EH (cell line): ENCODE data around the gene HNRNPA2B1.

Source experiments
- DNase-seq: peaks from one replicate; pipeline ENCODE4 v3.0.0-alpha.2; 2015; ENCODE audit warnings: low read depth

HNRNPA2B1 gene

DNA sequence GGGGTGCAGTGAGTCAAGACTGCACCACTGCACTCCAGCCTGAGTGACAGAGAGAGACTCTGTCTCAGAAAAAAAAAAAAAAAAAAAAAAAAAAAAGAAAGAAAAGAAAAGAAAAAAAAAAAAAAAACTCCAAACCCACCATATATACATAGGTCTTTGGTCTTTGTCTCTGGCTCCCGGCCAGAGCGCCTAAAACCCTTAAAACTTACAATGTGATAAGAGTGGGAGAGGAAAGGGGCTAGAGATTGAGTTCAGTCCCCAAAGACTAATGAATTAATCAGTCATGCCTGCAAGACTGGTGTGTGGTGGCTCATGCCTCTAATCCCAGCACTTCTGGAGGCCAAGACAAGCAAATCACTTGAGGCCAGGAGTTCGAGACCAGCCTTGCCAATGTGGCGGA lies 55.3 kb downstream of the HNRNPA2B1 start:
- DNase-seq: no peak

DNA sequence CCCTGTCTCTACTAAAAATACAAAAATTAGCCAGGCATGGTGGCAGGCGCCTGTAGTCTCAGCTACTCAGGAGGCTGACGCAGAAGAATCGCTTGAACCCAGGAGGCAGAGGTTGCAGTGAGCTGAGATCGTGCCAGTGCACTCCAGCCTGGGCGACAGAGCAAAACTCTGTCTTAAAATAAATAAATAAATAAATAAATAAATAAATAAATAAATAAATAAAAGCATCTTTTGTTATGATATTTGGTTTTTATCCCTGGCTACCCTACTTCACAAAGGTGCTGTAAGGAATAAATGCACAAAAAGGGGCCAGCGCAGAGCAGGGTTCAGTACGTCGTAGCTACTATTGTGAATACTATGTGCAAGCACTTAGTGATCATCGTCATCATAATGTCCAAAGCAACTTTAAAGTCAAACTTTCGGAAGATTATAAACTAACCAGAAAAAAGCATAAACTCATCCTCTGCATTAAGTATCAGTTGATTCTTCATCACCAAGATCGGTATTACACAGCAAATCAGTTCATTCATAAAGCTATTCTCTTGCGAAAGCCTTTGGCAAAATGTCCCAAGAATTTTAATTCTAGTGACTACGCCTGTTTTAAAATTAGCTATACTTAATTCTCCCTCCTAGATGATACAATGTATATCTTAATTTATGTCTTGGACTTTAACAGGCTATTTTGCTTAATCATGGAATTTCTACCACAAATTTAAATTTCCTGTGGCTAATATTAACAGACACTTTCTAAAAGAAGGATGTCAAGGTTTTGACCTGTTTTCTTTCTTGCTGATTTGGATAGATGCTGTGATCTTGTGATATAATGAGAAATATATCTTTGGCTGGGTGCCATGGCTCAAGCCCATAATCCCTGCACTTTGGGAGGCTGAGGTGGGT lies 56.1 kb downstream of the HNRNPA2B1 start:
- DNase-seq: no peak

DNA sequence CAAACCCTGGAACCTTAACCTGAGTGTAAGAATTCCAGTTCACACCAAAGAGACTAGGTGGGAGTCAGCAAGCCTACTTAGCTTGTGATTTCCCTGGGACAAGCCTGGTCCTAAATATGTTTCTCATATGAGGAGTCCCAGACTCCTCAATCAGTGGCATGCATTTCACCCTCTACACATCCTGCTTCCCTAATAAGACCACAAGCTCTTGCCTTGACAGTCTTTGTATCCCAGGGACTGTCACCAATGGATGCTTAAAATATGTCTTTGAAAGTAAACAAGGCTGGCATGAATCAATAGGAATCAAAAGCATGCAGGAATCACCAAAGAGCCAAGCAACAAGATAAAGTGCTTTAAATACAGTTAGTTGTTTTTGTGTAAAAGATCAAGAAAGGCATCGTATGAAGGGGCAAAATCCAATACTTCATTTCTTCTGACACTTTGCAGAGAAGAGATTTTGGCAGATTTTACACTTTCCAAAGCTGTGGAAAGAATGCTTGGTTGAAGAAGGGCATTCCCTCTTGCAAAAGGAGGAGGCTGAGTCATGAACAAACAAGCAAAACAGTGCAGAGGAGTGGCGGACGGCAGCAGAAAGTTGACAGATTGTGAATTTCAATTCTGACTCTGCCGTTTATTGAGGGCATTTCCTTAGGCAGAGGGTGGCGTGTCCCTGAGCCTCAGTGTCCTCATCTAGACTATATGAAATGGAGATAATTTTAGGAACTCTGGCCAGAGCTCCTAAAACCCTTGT lies 57.1 kb downstream of the HNRNPA2B1 start:
- DNase-seq: peak; percentile 21

DNA sequence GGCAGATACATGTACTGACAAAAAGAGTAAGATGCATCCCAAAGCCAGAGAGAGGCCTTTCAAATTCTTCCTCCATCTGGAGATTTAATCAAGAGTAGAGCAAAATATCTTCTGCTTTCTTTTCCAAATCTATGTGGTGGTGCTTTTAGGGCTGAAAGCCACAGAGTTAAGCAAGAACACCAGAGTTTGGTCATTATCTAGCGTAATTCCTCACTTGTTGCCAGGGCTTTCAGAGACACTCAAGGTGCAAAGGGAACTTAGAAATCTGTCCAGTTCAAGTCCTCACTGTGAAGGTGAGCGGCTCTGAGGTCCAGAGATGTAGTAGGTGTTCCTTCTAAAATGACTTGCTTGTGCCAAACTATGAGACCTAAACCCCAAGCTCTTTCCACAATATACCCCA lies 59.5 kb downstream of the HNRNPA2B1 start:
- no peak for DNase-seq

DNA sequence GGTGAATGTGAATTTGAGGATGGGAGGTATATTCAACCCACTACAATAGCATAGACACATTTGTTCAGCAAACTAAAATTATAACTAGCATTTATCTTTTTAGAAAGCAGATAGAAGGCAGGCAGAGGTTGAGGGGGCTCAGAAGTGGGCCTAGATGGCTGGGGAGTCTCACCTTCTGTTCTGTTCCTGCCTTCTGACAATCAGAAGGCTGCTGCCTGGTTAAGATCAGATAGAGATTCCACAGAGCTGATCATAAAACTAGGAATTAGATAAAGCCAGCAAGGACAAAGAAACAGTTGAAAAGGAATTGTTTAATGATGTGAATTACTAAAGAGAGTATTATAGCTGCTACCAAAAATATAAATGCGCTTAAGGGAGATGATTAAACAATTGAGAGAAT lies 60.2 kb downstream of the HNRNPA2B1 start:
- DNase-seq: no peak
